ENCODE measurements around the gene CYB5R3.

Gene CYB5R3

GRCh38 chr22:42601879-42602465 is 47.2 kb downstream of the CYB5R3 start:
- Histone ChIP-seq H3K27me3 (ENCODE audit: insufficient read depth, low read length, poor library complexity) (no peaks in the 10 kb centered on the region), H3K9ac (ENCODE audit: low read length) (no peak overlapping the region), H4K5ac (ENCODE audit: low read length) (no peak overlapping the region), H3K56ac (ENCODE audit: low read length) (no peak overlapping the region), H4K8ac (ENCODE audit: low read depth, low read length) (no peak overlapping the region), H2BK5ac (ENCODE audit: low read length) (no peak overlapping the region), H3K36me3 (ENCODE audit: control insufficient read depth, insufficient read depth, low read length) (peaks cover 16% of the 10 kb centered on the region), H3K18ac (ENCODE audit: low read length) (no peak overlapping the region), H3K4me1 (ENCODE audit: control insufficient read depth, low read depth, low read length) (no peaks in the 10 kb centered on the region), H3K4ac (ENCODE audit: low read depth, low read length) (no peak overlapping the region), H3K79me1 (ENCODE audit: low read length) (peaks cover 21% of the 10 kb centered on the region), H2BK15ac (replicated peaks; ENCODE audit: low read depth) (no peak overlapping the region), H2BK120ac (ENCODE audit: low read depth, low read length) (no peak overlapping the region), H3K23ac (ENCODE audit: low read length) (no peak overlapping the region), H3K4me3 (ENCODE audit: low read length) (no peak overlapping the region), H3K79me2 (ENCODE audit: control insufficient read depth, insufficient read depth, low read length) (peaks cover 31% of the 10 kb centered on the region), H3K4me2 (ENCODE audit: low read length) (no peak overlapping the region), H2AK5ac (ENCODE audit: low read length) (no peak overlapping the region), H3K27ac (ENCODE audit: low read depth, low read length) (no peak overlapping the region)
- no CpG with 5 or more reads among the region's 6 CpGs for WGBS (ENCODE audit: extremely low coverage, insufficient coverage, low lambda C conversion rate)
- DNase-seq = no peak

GRCh38 chr22:42596863-42597530 is 52.2 kb downstream of the CYB5R3 start:
- Histone ChIP-seq H3K27me3 (ENCODE audit: insufficient read depth, low read length, poor library complexity) (no peaks in the 10 kb centered on the region), H3K79me2 (ENCODE audit: control insufficient read depth, insufficient read depth, low read length) (no peaks in the 10 kb centered on the region), H4K5ac (ENCODE audit: low read length) (no peak overlapping the region), H3K4me1 (ENCODE audit: control insufficient read depth, low read depth, low read length) (no peaks in the 10 kb centered on the region), H3K4me2 (ENCODE audit: low read length) (no peak overlapping the region), H2BK5ac (ENCODE audit: low read length) (no peak overlapping the region), H3K23ac (ENCODE audit: low read length) (no peak overlapping the region), H2BK120ac (ENCODE audit: low read depth, low read length) (no peak overlapping the region), H3K79me1 (ENCODE audit: low read length) (peaks cover 10% of the 10 kb centered on the region), H3K4me3 (ENCODE audit: low read length) (no peak overlapping the region), H3K18ac (ENCODE audit: low read length) (no peak overlapping the region), H3K4ac (ENCODE audit: low read depth, low read length) (no peak overlapping the region), H4K8ac (ENCODE audit: low read depth, low read length) (no peak overlapping the region), H3K9ac (ENCODE audit: low read length) (no peak overlapping the region), H2AK5ac (ENCODE audit: low read length) (no peak overlapping the region), H2BK15ac (replicated peaks; ENCODE audit: low read depth) (no peak overlapping the region), H3K56ac (ENCODE audit: low read length) (no peak overlapping the region), H3K36me3 (ENCODE audit: control insufficient read depth, insufficient read depth, low read length) (peaks cover 33% of the 10 kb centered on the region), H3K27ac (ENCODE audit: low read depth, low read length) (no peak overlapping the region)
- WGBS (ENCODE audit: extremely low coverage, insufficient coverage, low lambda C conversion rate) = no CpG with 5 or more reads among the region's 11 CpGs
- DNase-seq = no peak

- Histone ChIP-seq H4K8ac (ENCODE audit: low read depth, low read length) (no peak overlapping the region), H3K79me1 (ENCODE audit: low read length) (peaks cover 10% of the 10 kb centered on the region), H3K23ac (ENCODE audit: low read length) (no peak overlapping the region), H3K27me3 (ENCODE audit: insufficient read depth, low read length, poor library complexity) (no peaks in the 10 kb centered on the region), H3K56ac (ENCODE audit: low read length) (no peak overlapping the region), H2AK5ac (ENCODE audit: low read length) (no peak overlapping the region), H3K4me3 (ENCODE audit: low read length) (no peak overlapping the region), H3K27ac (ENCODE audit: low read depth, low read length) (no peak overlapping the region), H3K4me2 (ENCODE audit: low read length) (no peak overlapping the region), H2BK15ac (replicated peaks; ENCODE audit: low read depth) (no peak overlapping the region), H3K18ac (ENCODE audit: low read length) (no peak overlapping the region), H3K4ac (ENCODE audit: low read depth, low read length) (no peak overlapping the region), H2BK120ac (ENCODE audit: low read depth, low read length) (no peak overlapping the region), H4K5ac (ENCODE audit: low read length) (no peak overlapping the region), H2BK5ac (ENCODE audit: low read length) (no peak overlapping the region), H3K36me3 (ENCODE audit: control insufficient read depth, insufficient read depth, low read length) (peaks cover 34% of the 10 kb centered on the region), H3K79me2 (ENCODE audit: control insufficient read depth, insufficient read depth, low read length) (no peaks in the 10 kb centered on the region), H3K4me1 (ENCODE audit: control insufficient read depth, low read depth, low read length) (no peaks in the 10 kb centered on the region), H3K9ac (ENCODE audit: low read length) (no peak overlapping the region)
- DNase-seq = no peak
- WGBS (ENCODE audit: extremely low coverage, insufficient coverage, low lambda C conversion rate) = no CpG with 5 or more reads among the region's 5 CpGs
Measured at GRCh38 chr22:42596336-42596735, 52.9 kb downstream of the CYB5R3 start.

DNA sequence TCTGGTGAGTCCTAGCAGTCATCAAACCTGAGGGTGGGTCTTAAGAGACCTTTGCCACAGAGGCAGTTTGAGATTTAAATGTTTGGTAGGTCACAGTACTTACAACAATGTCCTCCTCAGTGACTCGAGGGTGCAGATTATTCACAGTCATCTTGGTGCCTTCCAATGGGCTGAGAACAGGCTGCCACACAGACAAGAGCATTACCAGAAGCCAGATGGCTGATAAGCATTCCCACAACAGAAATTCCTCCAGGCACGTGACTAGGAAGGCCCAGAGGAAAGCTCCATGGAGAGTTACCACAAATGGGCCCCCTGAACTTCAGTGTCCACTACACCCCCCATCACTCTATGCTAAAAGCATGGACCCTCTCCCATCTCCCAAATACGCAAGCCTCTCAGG is 53.8 kb downstream of the CYB5R3 start:
- no CpG with 5 or more reads among the region's 3 CpGs for WGBS (ENCODE audit: extremely low coverage, insufficient coverage, low lambda C conversion rate)
- Histone ChIP-seq H3K18ac (ENCODE audit: low read length) (no peak overlapping the region), H2BK15ac (replicated peaks; ENCODE audit: low read depth) (no peak overlapping the region), H2AK5ac (ENCODE audit: low read length) (no peak overlapping the region), H4K5ac (ENCODE audit: low read length) (no peak overlapping the region), H4K8ac (ENCODE audit: low read depth, low read length) (no peak overlapping the region), H3K9ac (ENCODE audit: low read length) (no peak overlapping the region), H3K4me1 (ENCODE audit: control insufficient read depth, low read depth, low read length) (no peaks in the 10 kb centered on the region), H3K79me1 (ENCODE audit: low read length) (peaks cover 10% of the 10 kb centered on the region), H3K4ac (ENCODE audit: low read depth, low read length) (no peak overlapping the region), H3K56ac (ENCODE audit: low read length) (no peak overlapping the region), H3K79me2 (ENCODE audit: control insufficient read depth, insufficient read depth, low read length) (no peaks in the 10 kb centered on the region), H3K36me3 (ENCODE audit: control insufficient read depth, insufficient read depth, low read length) (peaks cover 35% of the 10 kb centered on the region), H3K27me3 (ENCODE audit: insufficient read depth, low read length, poor library complexity) (no peaks in the 10 kb centered on the region), H3K4me2 (ENCODE audit: low read length) (no peak overlapping the region), H3K27ac (ENCODE audit: low read depth, low read length) (no peak overlapping the region), H2BK5ac (ENCODE audit: low read length) (no peak overlapping the region), H3K23ac (ENCODE audit: low read length) (no peak overlapping the region), H3K4me3 (ENCODE audit: low read length) (no peak overlapping the region), H2BK120ac (ENCODE audit: low read depth, low read length) (no peak overlapping the region)
- DNase-seq = no peak

DNA sequence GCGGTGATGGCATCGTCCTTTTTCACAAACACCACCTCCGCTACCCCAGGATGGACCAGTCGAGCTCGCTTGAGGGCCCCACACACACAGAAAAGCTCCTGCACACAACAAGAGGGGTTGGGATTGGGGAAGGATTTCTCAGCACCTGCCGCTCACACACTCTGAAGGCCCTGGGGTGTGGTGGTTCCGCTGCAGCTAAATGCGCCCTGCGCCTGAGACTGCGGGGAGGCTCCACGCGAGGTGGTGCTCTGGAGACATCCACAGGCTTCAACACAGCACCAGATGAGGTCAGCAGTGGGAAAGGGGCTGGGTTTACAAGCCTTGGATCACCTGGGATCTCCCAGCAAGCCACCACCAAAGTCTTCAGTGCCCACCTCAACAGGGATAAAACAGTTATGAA is 57.2 kb downstream of the CYB5R3 start:
- WGBS (ENCODE audit: extremely low coverage, insufficient coverage, low lambda C conversion rate) = no CpG with 5 or more reads among the region's 12 CpGs

More for the DNA sequence above, 57.2 kb downstream of the CYB5R3 start:
- Histone ChIP-seq H3K79me2 (ENCODE audit: control insufficient read depth, insufficient read depth, low read length) (no peaks in the 10 kb centered on the region), H2BK120ac (ENCODE audit: low read depth, low read length) (no peak overlapping the region), H2AK5ac (ENCODE audit: low read length) (no peak overlapping the region), H2BK5ac (ENCODE audit: low read length) (no peak overlapping the region), H2BK15ac (replicated peaks; ENCODE audit: low read depth) (no peak overlapping the region), H3K4me1 (ENCODE audit: control insufficient read depth, low read depth, low read length) (no peaks in the 10 kb centered on the region), H3K18ac (ENCODE audit: low read length) (no peak overlapping the region), H3K4me2 (ENCODE audit: low read length) (no peak overlapping the region), H3K4ac (ENCODE audit: low read depth, low read length) (no peak overlapping the region), H3K79me1 (ENCODE audit: low read length) (peaks cover 4% of the 10 kb centered on the region), H3K56ac (ENCODE audit: low read length) (no peak overlapping the region), H3K23ac (ENCODE audit: low read length) (no peak overlapping the region), H3K9ac (ENCODE audit: low read length) (no peak overlapping the region), H4K5ac (ENCODE audit: low read length) (no peak overlapping the region), H3K27ac (ENCODE audit: low read depth, low read length) (no peak overlapping the region), H3K36me3 (ENCODE audit: control insufficient read depth, insufficient read depth, low read length) (peaks cover 32% of the 10 kb centered on the region), H4K8ac (ENCODE audit: low read depth, low read length) (no peak overlapping the region), H3K4me3 (ENCODE audit: low read length) (no peak overlapping the region), H3K27me3 (ENCODE audit: insufficient read depth, low read length, poor library complexity) (no peaks in the 10 kb centered on the region)
- no peak for DNase-seq

All from mesendoderm (in vitro differentiated cells).